ENCODE data around the gene TGM3. TPM values are rescaled to one million over a fixed set of nuclear protein-coding genes. Genes with fewer than 3 reads are reported as not detected.

TGM3 gene, protein sequence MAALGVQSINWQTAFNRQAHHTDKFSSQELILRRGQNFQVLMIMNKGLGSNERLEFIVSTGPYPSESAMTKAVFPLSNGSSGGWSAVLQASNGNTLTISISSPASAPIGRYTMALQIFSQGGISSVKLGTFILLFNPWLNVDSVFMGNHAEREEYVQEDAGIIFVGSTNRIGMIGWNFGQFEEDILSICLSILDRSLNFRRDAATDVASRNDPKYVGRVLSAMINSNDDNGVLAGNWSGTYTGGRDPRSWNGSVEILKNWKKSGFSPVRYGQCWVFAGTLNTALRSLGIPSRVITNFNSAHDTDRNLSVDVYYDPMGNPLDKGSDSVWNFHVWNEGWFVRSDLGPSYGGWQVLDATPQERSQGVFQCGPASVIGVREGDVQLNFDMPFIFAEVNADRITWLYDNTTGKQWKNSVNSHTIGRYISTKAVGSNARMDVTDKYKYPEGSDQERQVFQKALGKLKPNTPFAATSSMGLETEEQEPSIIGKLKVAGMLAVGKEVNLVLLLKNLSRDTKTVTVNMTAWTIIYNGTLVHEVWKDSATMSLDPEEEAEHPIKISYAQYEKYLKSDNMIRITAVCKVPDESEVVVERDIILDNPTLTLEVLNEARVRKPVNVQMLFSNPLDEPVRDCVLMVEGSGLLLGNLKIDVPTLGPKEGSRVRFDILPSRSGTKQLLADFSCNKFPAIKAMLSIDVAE
- under 1 TPM in 1 of 2 donors, not detected in 1; 0.27 TPM for total RNA-seq

DNA sequence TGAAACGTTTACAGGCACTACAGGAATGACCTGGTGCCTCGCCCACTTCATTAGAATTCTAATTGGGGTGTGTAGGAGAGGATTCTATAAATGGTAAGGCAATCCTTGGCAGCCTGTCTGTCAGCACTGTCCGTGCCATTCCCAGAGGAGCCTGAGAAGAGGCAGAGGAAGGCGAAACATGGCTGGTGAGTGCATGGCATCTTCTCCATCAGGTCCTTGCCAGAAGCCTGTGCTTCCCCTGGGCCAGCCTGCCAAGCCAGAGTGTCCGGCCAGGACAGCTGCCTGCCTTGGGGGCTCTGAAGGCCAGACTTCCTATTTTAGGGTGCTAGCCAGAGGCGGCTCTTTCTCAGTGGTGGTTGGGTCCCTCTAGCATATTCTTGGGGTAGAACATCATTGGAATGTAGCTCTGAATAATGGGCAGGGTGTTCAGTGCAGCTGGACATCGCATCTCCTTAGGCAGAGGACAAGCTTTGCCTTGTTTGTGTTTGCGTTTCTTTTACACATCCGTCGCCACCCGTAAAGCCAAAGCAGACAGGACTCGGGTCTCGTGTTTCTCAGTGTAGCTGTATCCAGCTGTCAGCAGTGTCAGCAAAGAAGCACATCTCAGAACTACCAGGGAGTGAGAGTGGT is at the start of gene TGM3:
TGM3 (plus strand) TSS at position 116 of the 630 bp plus-strand sequence; CDS start at position 179, 63 bp downstream.
- Histone ChIP-seq H3K4me1 (ENCODE audit: control insufficient read depth in 1 of 2, low read depth in 2 of 2) (no peaks in the 10 kb centered on the region), H3K27ac (no peak within 1 kb of the TSS), H3K27me3 (replicated peaks; ENCODE audit: insufficient read depth) (no peaks in the 10 kb centered on the region), H3K36me3 (no peaks in the 10 kb centered on the region), H3K9me3 (no peaks in the 10 kb centered on the region), H3K4me3 (no peak within 1 kb of the TSS)
- ATAC-seq (ENCODE audit: insufficient number of reproducible peaks, low FRiP score, low read depth) (no peak), DNase-seq (ENCODE audit: low spot score) (no peak)
- TF ChIP-seq, protein P1, sequence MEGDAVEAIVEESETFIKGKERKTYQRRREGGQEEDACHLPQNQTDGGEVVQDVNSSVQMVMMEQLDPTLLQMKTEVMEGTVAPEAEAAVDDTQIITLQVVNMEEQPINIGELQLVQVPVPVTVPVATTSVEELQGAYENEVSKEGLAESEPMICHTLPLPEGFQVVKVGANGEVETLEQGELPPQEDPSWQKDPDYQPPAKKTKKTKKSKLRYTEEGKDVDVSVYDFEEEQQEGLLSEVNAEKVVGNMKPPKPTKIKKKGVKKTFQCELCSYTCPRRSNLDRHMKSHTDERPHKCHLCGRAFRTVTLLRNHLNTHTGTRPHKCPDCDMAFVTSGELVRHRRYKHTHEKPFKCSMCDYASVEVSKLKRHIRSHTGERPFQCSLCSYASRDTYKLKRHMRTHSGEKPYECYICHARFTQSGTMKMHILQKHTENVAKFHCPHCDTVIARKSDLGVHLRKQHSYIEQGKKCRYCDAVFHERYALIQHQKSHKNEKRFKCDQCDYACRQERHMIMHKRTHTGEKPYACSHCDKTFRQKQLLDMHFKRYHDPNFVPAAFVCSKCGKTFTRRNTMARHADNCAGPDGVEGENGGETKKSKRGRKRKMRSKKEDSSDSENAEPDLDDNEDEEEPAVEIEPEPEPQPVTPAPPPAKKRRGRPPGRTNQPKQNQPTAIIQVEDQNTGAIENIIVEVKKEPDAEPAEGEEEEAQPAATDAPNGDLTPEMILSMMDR (IDR thresholded peaks at IDR 0.05), result no peak

DNA sequence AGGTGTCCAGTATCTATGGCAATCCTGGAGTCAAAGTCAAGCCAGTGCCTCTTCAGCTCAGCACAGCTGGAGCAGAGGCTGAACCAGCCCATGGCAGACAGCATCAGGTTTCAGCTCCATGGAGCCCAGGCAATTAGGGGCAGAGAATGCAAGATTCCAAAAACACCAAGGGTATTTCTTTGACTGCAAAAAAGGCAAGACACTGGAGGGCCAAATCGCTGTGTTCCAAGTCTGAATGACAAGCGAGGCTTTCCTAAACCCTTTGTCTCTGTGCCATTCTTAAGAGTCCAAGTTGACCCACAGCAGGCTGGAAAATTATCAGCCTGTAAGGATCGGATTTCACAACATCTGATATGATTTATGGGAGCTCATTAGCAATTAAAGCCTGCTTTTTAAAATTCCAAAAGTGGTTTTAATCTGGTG is 49.7 kb upstream of the TGM3 start:
- ATAC-seq (ENCODE audit: insufficient number of reproducible peaks, low FRiP score, low read depth), result no peak
- no peak overlapping the region for H3K27ac ChIP-seq
- TF ChIP-seq, protein P1 (IDR thresholded peaks at IDR 0.05), result no peak
- no peak for DNase-seq (ENCODE audit: low spot score)
- no peaks in the 10 kb centered on the region for H3K4me1 ChIP-seq (ENCODE audit: control insufficient read depth in 1 of 2, low read depth in 2 of 2)
- H3K36me3 ChIP-seq, result no peaks in the 10 kb centered on the region
- no peaks in the 10 kb centered on the region for H3K9me3 ChIP-seq
- no peaks in the 10 kb centered on the region for H3K27me3 ChIP-seq (replicated peaks; ENCODE audit: insufficient read depth)
- H3K4me3 ChIP-seq, result no peak overlapping the region

DNA sequence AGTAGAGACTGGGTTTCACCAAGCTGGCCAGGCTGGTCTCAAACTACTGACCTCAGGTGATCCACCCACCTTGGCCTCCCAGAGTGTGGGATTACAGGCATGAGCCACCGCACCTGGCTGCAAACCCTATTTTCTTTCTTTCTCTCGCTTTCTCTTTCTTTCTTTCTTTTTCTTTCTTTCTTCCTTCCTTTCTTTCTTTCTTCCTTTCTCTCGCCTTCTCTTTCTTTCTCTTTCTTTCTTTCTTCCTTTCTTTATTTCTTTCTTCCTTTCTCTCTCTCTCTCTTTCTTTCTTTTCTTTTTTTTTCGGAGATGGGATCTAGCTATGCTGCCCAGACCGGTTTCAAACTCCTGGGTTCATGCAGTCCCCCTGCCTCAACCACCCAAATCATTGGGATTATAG is 47.0 kb upstream of the TGM3 start:
- no peaks in the 10 kb centered on the region for H3K4me1 ChIP-seq (ENCODE audit: control insufficient read depth in 1 of 2, low read depth in 2 of 2)
- DNase-seq (ENCODE audit: low spot score), result no peak
- ATAC-seq (ENCODE audit: insufficient number of reproducible peaks, low FRiP score, low read depth), result no peak
- H3K27me3 ChIP-seq (replicated peaks; ENCODE audit: insufficient read depth), result no peaks in the 10 kb centered on the region
- TF ChIP-seq, protein P1 (IDR thresholded peaks at IDR 0.05), result no peak
- no peaks in the 10 kb centered on the region for H3K36me3 ChIP-seq
- no peak overlapping the region for H3K27ac ChIP-seq
- H3K4me3 ChIP-seq, result no peak overlapping the region
- no peaks in the 10 kb centered on the region for H3K9me3 ChIP-seq

DNA sequence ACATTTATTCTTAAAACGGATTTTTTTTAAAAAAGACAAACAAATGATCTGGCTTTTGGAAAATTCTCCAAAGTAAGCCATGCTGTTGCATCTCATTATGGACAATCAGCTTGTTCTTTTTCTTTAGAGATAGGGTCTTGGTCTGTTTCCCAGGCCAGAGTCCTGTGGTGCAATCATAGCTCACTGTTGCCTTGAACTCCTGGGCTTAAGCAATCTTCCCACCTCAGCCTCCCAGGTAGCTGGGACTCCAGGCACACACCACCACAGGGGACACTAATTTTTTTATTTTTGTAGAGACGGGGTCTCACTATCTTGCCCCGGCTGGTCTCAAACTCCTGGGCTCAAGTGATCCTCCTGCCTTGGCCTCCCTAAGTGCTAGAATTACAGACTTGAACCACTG is 45.9 kb upstream of the TGM3 start:
- H3K9me3 ChIP-seq, result no peaks in the 10 kb centered on the region
- TF ChIP-seq, protein P1 (IDR thresholded peaks at IDR 0.05), result no peak
- H3K27ac ChIP-seq, result no peak overlapping the region
- H3K27me3 ChIP-seq (replicated peaks; ENCODE audit: insufficient read depth), result no peaks in the 10 kb centered on the region
- no peaks in the 10 kb centered on the region for H3K36me3 ChIP-seq
- no peaks in the 10 kb centered on the region for H3K4me1 ChIP-seq (ENCODE audit: control insufficient read depth in 1 of 2, low read depth in 2 of 2)
- no peak for ATAC-seq (ENCODE audit: insufficient number of reproducible peaks, low FRiP score, low read depth)
- no peak for DNase-seq (ENCODE audit: low spot score)
- H3K4me3 ChIP-seq, result no peak overlapping the region

DNA sequence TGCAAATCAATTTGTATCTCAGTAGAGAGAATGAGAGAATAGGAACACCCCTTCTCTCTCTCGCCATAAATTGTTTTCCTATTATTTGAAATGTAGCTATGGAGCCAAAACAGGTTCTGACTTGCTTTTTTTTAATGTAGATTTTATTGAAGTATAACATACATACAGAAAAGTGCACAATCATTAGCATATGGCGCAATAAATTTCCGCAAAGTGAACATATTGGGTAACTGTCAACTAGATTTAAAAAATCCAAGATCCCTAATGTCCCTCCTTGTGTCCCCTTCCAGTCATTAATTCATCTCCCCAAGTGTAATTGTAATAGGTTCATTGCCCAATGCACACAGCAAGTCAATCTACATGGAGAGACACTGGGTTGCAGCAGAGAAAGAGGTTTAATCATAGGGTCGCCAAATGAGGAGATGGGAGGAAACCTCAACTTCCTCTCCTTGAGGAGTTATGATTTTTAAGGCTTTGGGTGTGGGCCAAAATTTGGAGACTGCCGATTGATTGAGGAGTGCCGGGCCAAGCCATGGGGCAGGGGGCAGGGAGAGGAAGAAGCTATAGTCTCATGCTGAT is 43.3 kb upstream of the TGM3 start:
- Histone ChIP-seq H3K27ac (no peak overlapping the region), H3K4me3 (no peak overlapping the region), H3K4me1 (ENCODE audit: control insufficient read depth in 1 of 2, low read depth in 2 of 2) (no peaks in the 10 kb centered on the region), H3K27me3 (replicated peaks; ENCODE audit: insufficient read depth) (no peaks in the 10 kb centered on the region), H3K36me3 (no peaks in the 10 kb centered on the region), H3K9me3 (no peaks in the 10 kb centered on the region)
- ATAC-seq (ENCODE audit: insufficient number of reproducible peaks, low FRiP score, low read depth), result no peak
- TF ChIP-seq, protein P1 (IDR thresholded peaks at IDR 0.05), result no peak
- no peak for DNase-seq (ENCODE audit: low spot score)
